Measurements from ENCODE around the gene MFSD12. TPM values are rescaled to one million over a fixed set of nuclear protein-coding genes. Genes with fewer than 3 reads are reported as not detected.
"Not testable (repeated sequence)": the region's sequence is repeated elsewhere in the genome, so short reads cannot be mapped to it uniquely, and the experiment has no call there.

Gene MFSD12
- total RNA-seq, 1 donor from 2014 or later, result 25.7 TPM

DNA sequence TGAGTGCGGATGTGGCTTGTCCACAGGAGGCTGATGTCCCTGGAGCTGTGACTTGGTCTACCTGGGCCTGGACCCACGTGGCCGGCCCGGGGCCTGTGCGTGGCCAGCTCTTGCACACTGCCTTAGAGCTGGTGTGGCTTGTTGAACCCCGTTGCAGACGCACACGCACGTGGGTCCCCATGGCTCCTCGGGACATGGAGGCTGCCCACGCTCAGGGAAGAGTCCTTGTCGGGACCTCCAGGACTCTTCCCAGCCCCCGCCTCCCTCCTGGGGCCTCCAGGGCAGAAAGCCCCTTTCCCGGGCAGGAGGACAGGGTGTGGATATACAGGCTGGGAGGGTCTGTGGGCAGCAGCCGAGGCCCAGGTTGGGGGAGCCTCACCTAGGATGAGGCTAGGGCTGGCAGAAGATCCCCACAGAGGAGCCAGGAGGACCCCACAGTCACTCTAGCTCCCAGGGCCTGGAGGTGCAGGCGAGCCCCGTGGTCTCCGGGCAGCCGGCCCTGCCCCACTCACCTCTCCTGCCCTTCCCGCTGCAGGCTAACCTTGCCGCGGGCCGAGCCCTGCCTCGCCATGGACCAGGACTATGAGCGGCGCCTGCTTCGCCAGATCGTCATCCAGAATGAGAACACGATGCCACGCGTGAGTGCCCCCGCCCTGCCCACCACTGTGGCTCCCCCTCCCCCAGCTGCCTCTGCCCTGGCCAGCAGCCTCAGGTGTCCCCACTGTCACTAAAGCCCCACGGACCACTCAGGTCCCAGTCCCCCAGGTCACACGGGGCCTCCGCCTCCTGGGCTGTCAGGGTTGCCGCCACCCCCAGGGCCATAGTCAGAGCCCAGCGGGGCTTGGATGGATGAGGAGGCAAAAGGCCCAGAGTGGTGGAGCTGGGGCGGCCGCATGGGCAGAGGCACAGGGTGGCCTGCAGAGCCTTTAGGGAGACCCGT, 34.7 kb downstream of the MFSD12 start:
- ATAC-seq, result no peak

DNA sequence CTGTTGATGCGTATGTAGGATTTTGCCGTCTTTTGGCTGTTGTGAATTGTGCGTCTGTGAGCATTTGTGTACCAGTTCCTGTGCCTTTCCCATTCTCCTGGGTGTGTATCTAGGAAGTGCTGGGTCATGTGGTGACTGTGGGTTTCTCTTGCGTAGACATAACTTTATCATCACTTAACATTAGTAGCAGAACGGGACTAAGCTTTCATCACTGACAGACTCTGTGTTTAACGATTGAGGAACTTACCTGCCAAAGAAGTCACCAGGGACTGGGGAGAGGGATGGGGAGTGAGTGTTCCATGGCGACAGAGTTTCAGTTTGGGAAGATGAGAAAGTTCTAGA, 36.3 kb downstream of the MFSD12 start:
- ATAC-seq, result no peak

DNA sequence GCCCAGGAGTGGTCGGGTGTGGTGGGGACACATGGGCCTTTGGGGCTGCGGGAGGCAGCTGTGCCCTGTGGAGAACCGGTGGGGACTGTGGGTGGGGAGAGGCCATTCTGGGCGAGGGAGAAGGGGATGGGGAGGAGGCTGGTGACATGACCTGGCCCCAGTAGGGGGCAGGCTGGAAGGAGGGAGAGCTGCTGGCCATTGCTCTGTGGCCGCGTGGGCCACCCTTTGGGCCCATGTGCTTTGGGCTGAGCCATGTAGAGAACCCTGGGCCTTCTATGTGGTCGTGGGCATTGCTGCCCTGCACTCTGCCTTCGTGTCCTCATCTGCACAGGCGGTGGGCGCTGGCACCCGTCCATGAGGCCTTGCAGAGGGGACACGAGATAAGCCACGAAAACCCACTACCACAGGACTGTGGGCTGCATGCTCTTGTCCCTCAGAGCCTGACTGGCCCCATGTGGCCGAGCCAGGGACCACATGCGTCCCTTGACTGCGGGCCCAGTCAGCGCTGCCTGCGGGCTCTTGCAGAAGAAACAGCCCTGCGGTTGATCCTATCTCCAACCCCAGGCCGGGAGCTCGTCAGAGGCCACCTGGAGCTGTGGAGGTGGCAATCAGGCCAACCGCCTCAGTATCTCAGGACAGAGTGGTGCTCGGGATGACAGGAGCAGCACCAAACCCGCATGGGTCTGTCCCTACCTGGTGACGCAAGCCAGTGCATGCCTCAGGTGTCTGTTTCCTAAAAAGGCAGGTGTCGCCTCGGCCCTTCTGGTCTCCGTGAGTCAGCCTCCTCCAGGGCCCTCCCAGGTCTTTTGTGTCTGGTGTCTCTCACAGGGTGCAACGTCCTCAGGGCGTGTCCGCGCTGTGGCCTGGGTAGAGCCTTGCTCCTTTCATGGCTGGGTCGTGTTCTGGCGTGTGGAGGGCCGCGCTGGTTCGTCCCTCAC, 37.0 kb downstream of the MFSD12 start:
- ATAC-seq, result peak; percentile 93

DNA sequence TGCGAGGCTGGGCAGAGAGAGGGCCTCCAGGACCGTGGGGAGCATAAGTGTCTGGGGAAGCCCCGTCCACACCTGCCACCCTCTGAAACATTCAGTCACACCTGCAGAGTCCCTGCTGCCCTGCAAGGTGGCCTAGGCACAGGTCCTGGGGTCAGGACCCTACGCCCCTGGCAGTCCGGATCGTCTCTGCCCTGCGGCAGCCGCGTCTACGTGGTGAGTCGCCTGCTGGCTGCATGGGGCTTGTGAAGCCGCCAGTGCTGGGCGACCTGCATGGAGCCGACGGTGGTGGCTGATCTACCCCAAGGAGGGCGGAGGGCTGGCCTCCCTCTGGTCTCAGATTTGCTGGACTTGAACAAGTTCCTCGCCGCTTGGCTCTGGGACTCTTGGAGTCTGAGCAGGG, 38.3 kb downstream of the MFSD12 start:
- no peak for ATAC-seq

DNA sequence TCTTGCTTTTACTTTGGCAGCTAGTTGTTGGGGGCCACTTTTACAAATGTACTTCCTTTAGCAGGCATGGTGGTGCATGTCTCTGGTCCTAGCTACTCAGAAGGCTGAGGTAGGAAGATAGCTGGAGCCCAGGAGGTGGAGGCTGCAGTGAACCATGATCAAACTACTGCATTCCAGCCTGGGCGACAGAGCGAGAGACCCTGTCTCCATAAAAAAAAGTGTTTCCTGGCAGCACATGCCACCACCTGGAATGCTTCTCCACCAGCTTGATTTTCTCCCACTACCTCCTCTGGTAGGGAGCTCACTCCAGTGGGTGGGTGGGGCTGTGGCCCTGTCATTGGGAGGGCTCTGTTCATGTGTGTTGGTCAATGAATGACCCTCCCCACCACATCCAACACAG, 38.7 kb downstream of the MFSD12 start:
- ATAC-seq, result no peak

DNA sequence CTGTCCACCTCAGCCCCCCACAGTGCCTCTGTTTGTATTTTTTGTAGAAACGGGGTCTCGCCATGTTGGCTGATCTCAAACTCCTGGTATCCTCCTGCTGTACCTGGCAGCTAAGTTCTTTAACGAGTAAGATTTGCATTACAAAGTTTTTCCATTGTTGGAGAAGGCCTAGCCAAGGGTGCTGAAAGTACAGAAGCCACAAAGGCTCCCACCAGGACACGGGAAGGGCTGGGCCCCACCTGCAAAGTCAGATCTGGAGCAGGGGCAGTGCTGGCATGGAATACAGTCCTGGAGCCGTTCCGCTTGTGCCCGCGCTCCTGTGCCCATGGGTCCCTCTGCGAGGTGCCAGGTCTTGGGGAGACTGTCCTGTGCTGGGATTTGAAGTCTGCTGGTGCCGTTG, 39.1 kb downstream of the MFSD12 start:
- no peak for ATAC-seq

DNA sequence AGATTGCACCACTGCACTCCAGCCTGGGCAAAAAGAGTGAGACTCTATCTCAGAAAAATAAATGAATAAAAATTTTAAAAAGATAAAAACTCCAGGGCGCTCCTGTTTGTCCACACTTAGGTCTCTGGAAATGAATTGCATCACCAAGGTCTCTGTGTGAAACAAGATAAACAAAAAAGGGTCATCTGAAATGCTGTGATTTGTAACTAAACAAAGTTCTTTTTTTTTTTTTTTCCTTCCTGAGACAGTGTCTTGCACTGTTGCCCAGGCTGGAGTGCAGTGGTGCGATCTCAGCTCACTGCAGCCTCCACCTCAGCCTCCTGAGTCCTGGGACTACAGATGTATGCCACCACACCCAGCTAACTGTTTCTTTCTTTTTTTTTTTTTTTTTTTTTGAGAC, 39.7 kb downstream of the MFSD12 start:
- ATAC-seq, result no peak

DNA sequence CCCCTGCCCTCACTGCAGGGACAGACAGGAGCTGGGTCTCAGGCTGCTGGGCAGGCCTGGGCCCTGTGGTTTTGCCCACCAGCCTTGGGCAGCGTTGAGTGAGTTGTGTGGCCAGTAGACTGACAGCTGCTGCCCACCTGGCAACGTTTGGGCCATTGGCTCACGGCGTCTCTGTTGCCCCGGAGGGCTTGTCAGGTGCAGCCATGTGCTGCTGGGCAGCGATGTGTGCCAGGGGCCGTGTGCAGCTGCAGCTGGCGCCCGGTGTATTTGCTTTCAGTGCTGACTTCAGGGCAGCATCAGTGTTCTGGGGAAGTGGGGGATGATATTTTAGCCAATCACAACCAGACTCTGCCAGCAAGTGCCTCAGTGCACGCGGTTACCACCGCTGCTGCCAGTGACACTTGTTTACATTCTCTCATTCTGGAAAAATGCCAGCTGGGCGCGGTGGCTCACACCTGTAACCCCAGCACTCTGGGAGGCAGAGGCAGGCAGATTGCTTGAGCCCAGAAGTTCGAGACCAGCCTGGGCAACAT, 40.6 kb downstream of the MFSD12 start:
- ATAC-seq, result no peak

DNA sequence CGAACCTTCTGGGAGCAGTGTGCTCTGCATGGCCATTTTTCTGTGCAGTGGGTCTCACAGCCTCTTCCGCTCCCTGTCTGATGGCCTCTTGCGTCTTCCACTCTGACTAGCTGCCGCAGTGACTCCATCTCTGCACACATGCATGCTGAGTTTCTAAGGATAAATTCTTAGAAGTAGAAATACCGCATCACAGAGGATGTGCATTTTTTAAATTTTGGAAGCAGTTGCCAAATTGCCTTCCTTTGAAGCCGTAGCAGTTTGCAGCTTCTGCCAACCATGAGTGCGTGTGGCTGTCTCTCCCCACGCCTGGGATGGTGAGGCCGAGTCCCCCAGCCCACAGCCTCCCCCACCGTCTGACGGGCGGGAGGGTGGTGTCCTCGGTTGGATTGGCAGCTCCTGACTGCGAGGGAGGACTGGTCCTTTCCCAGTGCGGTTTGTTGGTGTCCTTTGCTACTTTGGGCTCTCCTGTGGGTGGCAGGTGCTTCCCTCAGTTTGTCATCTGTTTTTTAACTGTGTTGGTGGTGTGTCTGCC, 41.4 kb downstream of the MFSD12 start:
- no peak for ATAC-seq

DNA sequence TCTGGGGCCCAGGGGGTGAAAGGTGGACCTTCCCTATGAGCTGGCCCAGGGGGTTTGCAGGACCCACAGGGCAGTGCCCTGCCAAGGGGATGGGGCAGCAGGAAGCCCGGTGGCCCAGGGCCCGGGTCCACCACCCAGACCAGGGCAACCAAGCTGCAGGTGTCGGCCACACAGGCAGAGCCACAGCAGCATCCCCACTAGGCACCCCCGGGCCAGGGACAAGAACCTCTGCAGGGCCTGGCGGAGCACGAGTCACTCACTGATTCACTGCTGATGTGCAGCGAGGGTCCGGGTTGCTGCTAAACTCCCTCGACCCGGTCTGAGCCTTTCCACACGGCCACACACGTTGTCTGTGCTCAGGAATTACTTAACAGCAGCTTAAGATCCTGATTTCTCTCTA, 42.5 kb downstream of the MFSD12 start:
- ATAC-seq, result no peak

DNA sequence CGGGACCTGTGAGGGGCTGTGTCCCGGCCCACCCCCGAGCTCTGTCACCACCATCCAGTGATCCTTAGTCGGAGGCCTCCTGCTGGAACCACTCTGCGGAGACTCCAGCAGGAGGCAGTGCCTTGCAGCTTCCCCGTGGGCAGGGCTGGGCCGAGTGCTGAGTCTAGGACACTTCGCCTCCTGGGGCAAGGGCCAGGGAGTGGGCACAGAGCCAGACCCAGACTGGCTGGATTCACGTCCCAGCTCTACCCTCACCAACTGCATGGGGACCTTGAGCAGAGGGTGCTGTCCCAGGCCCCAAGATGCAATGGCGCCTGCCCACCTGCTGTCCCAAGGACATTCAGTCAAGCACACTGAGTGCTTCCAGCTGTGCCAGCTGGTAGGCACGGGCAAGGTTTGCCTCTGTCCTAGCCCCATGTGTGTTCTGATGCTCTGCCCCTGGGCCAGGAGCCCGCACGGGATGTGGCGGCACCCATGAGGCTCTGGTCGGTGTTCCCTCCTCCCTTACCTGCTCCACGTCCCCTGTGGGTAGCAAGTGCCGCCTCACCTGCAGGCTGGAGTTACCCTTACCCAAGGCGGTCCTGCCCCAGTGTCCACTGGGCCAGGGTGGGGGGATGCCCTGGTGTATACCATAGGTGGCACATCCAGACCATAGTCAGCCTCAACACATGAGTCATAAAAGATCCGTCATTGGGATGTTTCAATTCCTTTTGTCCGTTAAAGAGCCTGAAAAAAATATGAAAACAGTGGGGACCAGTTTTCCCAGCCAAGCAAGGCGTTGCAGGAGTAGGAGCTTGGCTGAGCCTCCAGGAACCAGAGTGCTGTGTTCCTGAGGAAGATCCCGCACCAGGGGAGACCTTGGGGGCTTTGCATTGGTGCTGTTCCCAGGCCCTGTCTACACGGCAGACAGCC, 43.9 kb downstream of the MFSD12 start:
- ATAC-seq, result no peak

DNA sequence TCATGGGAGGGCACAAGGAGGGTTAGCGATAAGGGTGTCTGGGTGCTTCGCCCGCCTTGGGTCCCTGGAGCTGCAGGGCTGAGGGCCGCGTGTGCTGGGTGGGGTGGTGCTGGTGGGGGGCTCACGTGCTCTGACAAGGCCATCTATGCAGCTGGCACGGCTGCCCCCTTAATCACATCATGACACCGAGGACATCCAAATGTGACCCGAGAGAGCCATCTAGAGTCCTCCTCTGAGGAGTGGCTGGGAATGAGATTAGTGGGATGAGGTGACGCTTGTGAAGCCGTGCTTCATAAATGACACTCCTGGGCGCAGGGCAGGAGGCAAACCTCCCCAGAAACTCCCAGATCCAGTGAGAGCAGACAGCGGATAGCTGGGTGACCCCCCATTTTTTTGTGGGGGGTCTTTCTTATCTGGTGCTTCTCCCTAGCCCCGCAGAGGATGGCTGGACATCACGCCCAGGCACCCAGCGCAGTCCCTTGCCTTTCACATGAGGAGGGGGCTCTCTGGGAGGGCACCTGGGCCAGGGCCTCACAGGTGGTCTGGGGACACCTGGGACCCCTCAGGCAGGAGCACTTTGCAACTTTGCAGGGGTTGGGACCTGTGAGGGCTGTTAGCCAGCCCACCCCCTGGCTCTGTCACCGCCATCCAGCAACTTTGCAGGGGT, 44.7 kb downstream of the MFSD12 start:
- no peak for ATAC-seq

DNA sequence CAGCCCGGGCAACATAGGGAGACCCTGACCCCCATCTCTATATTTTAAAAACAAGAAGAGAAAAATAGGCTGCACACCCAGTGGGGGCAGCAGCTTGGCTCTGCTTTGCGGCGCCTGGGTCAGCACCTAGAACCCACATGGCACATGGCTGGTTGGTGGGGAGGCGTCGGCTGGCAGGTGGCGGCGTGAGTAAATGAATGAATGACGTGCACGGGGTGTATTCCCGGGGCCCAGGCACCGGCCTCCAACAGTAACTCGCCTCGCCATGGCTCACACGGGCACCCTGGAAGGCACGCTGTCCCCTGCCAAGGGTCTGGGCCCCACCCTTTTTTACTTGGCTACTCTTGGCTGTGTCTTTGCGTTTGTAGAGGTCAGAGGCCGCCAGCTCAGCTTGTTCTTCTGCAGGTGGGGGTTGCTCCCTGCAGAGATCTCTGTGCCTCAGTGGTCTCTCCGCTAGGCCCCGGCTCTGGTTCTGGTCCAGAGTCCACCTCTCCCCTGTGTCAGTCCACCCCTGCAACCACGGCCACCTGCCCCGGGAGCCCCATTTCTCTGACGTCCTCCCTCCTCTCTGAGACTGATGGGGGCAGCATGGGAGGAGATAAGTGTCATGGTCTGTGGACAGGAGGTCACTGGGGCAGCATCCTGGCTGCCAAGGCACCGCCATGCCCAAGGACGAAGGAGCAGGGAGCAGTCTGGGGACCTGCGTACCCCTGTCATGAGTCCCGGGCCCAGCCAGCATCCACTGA, 45.7 kb downstream of the MFSD12 start:
- ATAC-seq, result no peak

DNA sequence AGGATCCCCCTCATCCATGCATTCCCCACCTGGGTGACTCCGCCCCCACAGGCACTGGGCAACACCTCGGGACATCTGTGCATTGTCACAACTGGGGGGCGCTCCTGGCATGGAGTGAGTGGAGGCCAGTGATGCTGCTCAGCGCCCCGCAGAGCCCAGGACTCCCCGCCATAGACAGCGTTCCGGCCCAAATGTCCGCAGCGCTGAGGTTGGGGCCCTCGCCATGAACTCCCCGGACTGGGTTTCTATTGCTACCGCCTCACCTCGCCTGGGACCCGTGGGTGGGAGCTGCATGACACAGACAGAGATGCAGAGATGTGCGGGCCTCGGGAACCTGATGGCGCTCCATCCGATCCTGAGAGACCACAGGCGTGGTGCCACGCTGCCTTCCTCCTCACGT, 46.7 kb downstream of the MFSD12 start:
- no peak for ATAC-seq

DNA sequence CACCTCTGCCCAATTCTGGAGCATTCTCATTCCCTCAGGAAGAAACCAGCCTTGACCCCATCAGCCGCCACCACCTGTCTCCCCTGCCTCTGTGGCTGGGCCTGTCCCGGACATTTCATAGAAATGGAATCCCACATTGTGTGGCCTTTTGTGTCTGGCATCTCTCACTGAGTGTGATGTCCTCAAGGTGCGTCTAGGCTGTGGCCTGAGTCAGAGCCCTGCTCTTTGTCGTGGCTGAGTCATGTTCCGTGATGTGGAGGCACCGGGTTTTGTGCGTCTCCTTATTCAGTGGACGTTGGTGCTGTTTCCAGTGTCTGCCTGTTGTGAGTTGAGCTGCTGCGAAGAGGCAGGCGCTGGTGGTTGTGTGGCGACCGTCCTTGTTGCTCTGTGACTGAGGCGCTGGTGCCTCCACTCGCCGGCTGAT, 47.8 kb downstream of the MFSD12 start:
- peak; percentile 49 for ATAC-seq

DNA sequence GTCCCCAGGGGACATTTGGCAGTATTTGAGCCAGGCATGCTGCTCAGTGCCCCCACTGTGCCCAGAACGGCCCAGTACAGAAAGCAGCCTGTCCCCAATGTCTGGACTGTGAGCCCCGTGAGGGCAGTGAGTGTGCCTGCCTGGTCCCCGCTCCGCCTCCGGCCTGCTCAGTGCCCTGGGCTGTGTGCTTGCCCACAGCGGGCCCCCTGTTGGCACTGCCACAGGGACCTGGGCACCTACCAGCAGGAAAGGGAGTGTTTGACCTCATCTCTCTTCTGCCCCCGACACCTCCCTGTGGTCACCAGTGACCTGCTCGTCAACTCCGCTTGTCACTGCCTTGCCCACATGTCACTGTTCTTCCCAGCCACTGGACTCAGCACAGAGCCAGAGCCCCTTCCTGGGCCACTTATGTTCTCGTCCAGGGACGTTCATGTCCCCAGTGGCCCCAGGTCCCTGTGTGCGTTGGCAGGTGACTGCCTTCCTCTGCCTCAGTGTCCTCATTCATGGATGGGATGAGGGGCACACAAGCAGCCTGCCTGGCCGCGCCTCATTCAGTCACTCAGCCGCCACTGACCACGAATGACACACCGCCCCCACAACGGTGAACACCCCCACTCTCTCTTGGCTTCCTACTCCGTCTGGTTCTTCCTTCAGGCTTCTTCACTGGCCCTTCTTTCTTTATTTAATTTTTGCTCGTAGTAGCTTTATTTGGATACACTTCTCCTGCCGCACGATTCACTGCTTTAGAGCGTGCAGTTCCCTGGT, 48.4 kb downstream of the MFSD12 start:
- no peak for ATAC-seq

DNA sequence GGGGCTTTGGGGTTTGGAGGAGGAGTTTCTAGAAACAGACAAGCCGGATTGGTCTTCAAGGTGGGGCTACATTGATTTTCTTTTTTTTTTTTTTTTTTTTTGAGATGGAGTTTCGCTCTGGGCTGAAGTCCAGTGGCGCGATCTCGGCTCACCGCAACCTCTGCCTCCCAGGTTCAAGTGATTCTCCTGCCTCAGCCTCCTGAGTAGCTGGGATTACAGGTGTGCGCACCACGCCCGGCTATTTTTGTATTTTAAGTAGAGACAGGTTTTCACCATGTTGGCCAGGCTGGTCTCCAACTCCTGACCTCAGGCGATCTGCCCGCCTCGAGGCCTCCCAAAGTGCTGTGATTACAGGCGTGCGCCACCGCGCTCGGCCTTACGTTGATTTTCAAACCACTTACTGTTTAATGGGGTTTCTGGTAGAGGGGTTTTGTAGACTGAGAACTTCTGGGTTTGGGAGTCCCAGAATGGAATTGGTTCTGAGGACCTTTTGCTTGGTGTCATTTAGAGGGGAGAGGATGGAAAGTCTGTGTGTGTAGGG, 49.2 kb downstream of the MFSD12 start:
- ATAC-seq, result not testable (repeated sequence)

DNA sequence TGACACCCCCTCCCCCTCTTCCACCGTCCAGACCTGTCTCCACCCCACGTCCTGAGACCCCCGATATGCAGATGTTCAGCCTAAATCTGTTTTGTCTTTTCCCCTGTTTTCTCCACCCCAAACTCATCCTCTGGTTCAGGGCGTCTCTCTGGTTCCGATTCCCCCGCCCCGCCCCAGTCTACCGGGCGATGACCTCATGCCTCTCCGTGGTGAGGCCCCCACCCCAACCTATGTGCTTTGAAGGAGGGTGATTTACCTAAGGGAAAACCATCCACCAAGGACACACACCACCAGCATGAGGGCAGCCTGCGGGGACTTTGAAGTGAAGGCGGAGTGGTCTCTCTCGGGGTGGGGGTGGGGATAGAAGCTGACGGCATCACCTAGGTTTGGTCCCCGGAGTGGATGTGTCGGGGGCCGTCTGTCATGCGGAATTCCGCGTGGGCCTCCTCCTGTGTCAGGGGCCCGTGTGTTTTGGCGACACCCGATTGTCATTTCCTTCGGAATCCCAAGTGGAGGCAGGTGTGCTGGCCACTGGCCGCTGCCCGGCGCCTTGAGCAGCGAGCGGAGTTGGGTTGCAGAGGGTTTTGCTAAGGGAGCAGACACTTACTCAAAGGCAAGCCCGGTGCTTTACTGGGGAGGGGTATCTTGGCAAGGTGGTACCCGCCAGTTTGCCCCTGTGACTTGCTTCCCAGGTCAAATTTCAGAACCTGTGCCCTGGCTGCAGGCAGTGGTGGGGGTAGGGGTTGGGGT, 49.8 kb downstream of the MFSD12 start:
- no peak for ATAC-seq
